Measurements from ENCODE around the gene SDHD.

The SDHD gene

DNA sequence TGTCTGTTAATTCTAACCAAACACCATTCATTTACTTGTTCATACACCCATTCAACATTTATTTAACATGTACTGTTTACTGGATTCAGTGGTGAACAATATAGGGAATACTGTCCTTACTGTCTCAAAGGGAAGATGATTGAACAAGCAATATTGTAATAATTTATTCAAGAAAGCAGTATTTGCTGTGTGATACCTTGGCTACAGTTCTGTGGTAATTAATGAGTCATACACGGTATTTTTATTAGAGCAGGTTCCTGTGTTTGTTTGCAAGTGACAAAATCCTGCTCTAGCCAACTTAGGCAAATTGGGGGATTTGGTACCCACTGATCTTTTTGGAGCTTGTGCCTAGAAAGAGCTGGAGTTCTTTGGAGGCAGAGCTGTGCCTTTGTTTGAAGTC lies 28.6 kb upstream of the SDHD start:
- Histone ChIP-seq H2AFZ (ENCODE audit: low read depth, low read length) (no peak overlapping the region), H3K36me3 (ENCODE audit: insufficient read depth, low read length) (peaks cover 79% of the 10 kb centered on the region), H3K4me3 (ENCODE audit: low read depth in 1 of 2, low read length in 2 of 2) (no peak overlapping the region), H3K4me2 (ENCODE audit: insufficient read depth, low read length) (no peak overlapping the region), H4K20me1 (ENCODE audit: insufficient read depth, low read length) (no peaks in the 10 kb centered on the region), H3K4me1 (ENCODE audit: insufficient read depth, low read length) (no peaks in the 10 kb centered on the region), H3K79me2 (ENCODE audit: insufficient read depth, low read length) (no peaks in the 10 kb centered on the region), H3K9me3 (ENCODE audit: insufficient read depth, low read length, severe bottlenecking) (no peaks in the 10 kb centered on the region), H3K27me3 (ENCODE audit: insufficient read depth, low read length, poor library complexity) (no peaks in the 10 kb centered on the region), H3K9ac (ENCODE audit: low read depth, low read length) (no peak overlapping the region), H3K27ac (ENCODE audit: low read length) (no peak overlapping the region)
- no peak for DNase-seq
- TF ChIP-seq EZH2 (IDR thresholded peaks at IDR 0.05; ENCODE audit: borderline replicate concordance, low read depth, low read length, severe bottlenecking) (no peak), CTCF (IDR thresholded peaks at IDR 0.05; ENCODE audit: borderline replicate concordance, extremely low read depth, low read length, poor library complexity, severe bottlenecking) (no peak)
- no peak for ATAC-seq (ENCODE audit: insufficient read depth, low read depth)

GRCh38 chr11:112062923-112063322 lies 23.8 kb upstream of the SDHD start:
- H3K4me1 ChIP-seq (ENCODE audit: insufficient read depth, low read length), result no peaks in the 10 kb centered on the region
- H4K20me1 ChIP-seq (ENCODE audit: insufficient read depth, low read length), result no peaks in the 10 kb centered on the region
- no peaks in the 10 kb centered on the region for H3K9me3 ChIP-seq (ENCODE audit: insufficient read depth, low read length, severe bottlenecking)
- no peak overlapping the region for H3K27ac ChIP-seq (ENCODE audit: low read length)
- peaks cover 51% of the 10 kb centered on the region for H3K36me3 ChIP-seq (ENCODE audit: insufficient read depth, low read length)
- DNase-seq (no peak), ATAC-seq (ENCODE audit: insufficient read depth, low read depth) (no peak)
- H3K27me3 ChIP-seq (ENCODE audit: insufficient read depth, low read length, poor library complexity), result no peaks in the 10 kb centered on the region
- H3K79me2 ChIP-seq (ENCODE audit: insufficient read depth, low read length), result no peaks in the 10 kb centered on the region
- no peak overlapping the region for H3K4me2 ChIP-seq (ENCODE audit: insufficient read depth, low read length)
- H3K4me3 ChIP-seq (ENCODE audit: low read depth in 1 of 2, low read length in 2 of 2), result no peak overlapping the region
- H3K9ac ChIP-seq (ENCODE audit: low read depth, low read length), result no peak overlapping the region
- TF ChIP-seq CTCF (IDR thresholded peaks at IDR 0.05; ENCODE audit: borderline replicate concordance, extremely low read depth, low read length, poor library complexity, severe bottlenecking) (no peak), EZH2 (IDR thresholded peaks at IDR 0.05; ENCODE audit: borderline replicate concordance, low read depth, low read length, severe bottlenecking) (no peak)
- no peak overlapping the region for H2AFZ ChIP-seq (ENCODE audit: low read depth, low read length)

GRCh38 chr11:112073941-112074811 lies 12.5 kb upstream of the SDHD start, which contains the start of the genes NKAPD1 and PIH1D2:
NKAPD1 (plus strand) TSS chr11:112074299; CDS start chr11:112075575, 1,276 bp downstream.
PIH1D2 (minus strand) TSS chr11:112074017; CDS start chr11:112073174, 843 bp downstream.
- Histone ChIP-seq H3K27me3 (ENCODE audit: insufficient read depth, low read length, poor library complexity) (no peaks in the 10 kb centered on the region), H2AFZ (ENCODE audit: low read depth, low read length) (peak within 1 kb of the TSS; percentile 92), H3K4me1 (ENCODE audit: insufficient read depth, low read length) (peaks cover 34% of the 10 kb centered on the region), H3K9ac (ENCODE audit: low read depth, low read length) (peak within 1 kb of the TSS; percentile 85), H4K20me1 (ENCODE audit: insufficient read depth, low read length) (no peaks in the 10 kb centered on the region), H3K4me2 (ENCODE audit: insufficient read depth, low read length) (peak within 1 kb of the TSS; percentile 92), H3K4me3 (ENCODE audit: low read depth in 1 of 2, low read length in 2 of 2) (peak within 1 kb of the TSS; percentile 93 to 99), H3K9me3 (ENCODE audit: insufficient read depth, low read length, severe bottlenecking) (no peaks in the 10 kb centered on the region), H3K27ac (ENCODE audit: low read length) (peak within 1 kb of the TSS; percentile 100), H3K36me3 (ENCODE audit: insufficient read depth, low read length) (peaks cover 43% of the 10 kb centered on the region), H3K79me2 (ENCODE audit: insufficient read depth, low read length) (peaks cover 38% of the 10 kb centered on the region)
- TF ChIP-seq CTCF (IDR thresholded peaks at IDR 0.05; ENCODE audit: borderline replicate concordance, extremely low read depth, low read length, poor library complexity, severe bottlenecking) (peak; percentile 1), EZH2 (IDR thresholded peaks at IDR 0.05; ENCODE audit: borderline replicate concordance, low read depth, low read length, severe bottlenecking) (no peak)
- DNase-seq (peak; percentile 82), ATAC-seq (ENCODE audit: insufficient read depth, low read depth) (peak; percentile 90)

Measured in DND-41 (cell line).